GM12801 (cell line): ENCODE measurements around the gene TNFAIP6.

Experiments
- TF ChIP-seq, protein P1 (sequence below): IDR thresholded peaks from one replicate; pipeline ENCODE4 v1.5.1; 2011; ENCODE audit warnings: control low read depth; ENCODE audit not compliant: insufficient read length; ENCODE audit errors: extremely low read depth

TNFAIP6 gene

DNA sequence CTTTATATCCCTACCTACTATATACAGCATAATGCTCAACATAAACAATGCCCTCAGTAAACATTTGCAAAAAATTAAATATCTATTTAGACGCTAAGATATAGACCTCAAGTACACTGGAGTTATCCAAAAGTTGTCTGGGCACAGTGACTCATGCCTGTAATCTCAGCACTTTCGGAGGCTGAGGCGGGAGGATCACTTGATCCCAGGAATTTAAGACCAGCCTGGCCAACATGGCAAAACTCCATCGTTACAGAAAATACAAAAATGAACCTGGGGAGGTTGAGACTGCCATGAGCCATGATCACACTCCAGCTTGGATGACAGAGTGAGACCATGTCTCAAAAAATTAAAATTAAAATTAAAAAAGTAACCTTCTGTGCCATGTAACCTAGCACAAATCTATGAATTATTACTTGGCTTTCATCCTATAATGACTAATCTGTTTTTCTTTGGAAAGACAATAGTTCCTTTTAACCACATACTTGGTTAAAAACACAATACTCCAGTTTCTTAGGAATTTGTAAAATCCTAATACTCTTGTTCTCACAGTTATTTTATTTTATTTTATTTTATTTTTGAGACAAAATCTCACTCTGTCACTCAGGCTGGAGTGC, 6.7 kb upstream of the TNFAIP6 start:
- TF ChIP-seq, protein P1, sequence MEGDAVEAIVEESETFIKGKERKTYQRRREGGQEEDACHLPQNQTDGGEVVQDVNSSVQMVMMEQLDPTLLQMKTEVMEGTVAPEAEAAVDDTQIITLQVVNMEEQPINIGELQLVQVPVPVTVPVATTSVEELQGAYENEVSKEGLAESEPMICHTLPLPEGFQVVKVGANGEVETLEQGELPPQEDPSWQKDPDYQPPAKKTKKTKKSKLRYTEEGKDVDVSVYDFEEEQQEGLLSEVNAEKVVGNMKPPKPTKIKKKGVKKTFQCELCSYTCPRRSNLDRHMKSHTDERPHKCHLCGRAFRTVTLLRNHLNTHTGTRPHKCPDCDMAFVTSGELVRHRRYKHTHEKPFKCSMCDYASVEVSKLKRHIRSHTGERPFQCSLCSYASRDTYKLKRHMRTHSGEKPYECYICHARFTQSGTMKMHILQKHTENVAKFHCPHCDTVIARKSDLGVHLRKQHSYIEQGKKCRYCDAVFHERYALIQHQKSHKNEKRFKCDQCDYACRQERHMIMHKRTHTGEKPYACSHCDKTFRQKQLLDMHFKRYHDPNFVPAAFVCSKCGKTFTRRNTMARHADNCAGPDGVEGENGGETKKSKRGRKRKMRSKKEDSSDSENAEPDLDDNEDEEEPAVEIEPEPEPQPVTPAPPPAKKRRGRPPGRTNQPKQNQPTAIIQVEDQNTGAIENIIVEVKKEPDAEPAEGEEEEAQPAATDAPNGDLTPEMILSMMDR, result no peak

DNA sequence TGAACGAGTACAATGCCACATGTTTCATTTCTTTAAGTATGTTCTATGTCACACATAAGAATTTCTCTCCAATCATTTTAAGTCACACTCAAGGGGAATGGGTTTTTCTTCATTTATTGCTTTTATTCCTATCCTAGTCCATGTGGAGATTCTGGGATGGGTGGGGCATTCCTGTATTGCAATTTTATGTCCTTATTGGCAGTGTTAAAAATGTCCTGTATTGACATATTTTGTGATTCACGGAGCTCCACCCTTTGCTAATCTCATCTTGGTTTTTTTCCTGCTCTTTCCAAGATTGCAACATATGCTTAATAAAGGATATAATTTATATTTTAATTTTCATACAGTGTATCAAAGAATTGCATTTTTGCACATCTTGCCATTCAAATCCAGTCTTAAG, 3.4 kb upstream of the TNFAIP6 start:
- TF ChIP-seq, protein P1, result no peak

DNA sequence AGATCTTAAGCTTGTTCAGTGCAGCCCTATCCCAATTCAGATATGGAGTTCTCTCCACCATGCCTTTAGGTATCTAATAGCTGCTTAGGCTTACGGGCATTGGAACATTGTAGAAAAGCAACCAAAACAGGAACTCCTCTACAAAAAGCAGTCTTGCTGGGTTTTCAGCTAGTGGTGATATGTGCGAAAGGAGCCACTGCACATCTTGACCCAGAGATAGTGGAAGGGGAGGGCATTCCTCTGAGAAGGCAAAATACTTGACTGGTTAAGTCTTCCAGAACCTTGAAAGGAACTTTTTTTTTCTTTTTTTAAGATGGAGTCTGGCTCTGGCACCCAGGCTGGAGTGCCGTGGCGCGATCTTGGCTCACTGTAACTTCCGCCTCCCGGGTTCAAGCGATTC, 2.6 kb upstream of the TNFAIP6 start:
- TF ChIP-seq, protein P1, result no peak

DNA sequence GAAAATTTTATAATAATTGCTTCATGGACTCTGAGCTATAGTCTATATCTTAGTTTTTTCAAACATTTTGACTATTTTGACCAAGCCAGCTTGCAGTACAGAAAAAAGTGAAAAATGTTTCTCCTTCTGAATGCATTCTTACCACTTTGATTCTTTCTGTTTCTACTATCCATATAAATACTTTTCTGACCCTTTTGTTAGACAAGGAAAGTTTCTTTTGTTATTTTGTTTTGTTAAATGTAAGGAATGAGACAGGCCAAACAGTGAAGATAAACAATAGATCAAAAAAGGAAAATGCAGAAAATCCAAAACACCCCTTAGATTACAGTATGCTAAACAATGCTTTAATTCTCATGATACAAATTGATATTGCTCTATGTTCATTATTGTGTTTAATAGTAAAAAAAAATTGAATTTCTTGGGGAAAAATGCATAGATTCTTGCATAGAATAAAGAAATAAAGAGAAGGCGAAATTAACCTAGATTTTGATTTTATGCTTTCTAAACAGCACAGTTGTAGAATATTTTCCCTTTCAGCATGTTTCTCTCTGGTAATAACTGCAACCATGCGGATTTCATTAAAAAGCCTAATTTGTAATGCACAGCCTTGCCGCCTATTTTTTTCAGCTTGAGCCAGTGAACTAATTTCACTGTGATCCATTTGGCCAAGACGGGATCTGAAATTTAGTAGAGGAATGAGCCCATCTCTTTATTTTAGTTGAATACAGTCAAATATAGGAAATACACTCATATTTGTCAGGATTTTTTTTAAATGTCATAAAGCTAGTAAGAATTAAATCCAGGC, 976 bp downstream of the TNFAIP6 start:
- TF ChIP-seq, protein P1, result no peak

DNA sequence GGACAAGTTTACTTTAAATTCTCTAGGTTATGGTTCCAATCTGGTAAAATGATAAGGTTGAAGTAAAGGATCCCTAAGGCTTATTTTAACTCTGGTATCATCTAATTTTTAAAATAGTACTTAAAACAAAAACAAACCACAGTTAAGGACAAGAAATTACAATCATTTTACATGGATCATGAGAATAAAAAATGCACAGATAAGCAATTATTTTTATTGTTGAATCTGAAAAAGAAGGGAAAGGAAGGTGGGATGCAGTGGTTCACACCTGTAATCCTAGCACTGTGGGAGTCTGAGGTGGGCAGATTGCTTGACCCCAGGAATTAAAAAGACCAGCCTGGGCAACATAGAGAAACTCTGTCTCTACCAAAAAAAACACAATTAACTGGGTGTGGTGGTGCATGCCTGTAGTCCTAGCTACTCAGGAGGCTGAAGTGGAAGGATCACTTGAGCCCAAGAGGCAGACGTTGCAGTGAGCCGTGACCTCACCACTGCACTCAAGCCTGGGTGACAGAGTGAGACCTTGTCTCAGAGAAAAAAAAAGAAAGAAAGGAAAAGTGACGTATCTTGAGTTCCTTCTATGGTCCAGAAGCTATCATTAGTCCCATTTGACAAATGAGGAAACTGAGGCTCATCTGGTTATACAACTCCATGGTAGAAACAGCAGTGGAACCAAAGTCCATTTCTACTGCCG, 2.5 kb downstream of the TNFAIP6 start:
- TF ChIP-seq, protein P1, result no peak

DNA sequence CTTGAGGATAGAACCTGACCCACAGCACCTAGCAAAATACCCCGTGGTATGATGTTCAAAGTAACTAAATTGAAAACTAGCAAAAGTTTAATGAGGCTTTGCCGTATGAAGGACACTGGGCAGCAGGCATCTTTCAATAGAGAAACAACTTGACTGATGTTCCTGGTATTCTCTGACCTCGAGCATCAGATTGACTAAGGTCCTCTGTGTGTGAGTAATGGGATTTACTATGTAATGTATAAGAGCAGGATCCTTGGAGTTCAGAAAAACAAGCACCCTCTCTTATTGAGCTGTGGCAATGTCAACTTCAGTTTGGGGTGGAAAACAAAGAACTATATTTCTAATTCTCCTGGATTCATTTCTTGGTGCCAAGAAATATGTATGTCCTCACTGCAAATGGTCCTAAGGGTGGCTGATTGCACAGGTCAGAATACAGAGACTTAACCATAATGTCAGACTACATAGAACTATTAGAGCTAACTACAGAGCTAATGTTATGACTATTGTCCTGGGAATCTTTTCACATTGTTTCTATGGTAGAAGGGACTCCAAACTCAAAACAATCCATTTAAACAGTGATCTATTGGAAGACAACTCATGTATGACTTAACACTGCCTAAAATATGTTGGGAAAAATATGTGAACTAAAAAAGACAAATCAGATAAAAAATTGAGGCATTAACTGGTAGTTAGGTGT, 4.4 kb downstream of the TNFAIP6 start:
- TF ChIP-seq, protein P1, result no peak

GRCh38 chr2:151363709-151364108, 6.3 kb downstream of the TNFAIP6 start:
- TF ChIP-seq, protein P1, result no peak
